ENCODE data around the gene IFT22.

IFT22 gene

DNA sequence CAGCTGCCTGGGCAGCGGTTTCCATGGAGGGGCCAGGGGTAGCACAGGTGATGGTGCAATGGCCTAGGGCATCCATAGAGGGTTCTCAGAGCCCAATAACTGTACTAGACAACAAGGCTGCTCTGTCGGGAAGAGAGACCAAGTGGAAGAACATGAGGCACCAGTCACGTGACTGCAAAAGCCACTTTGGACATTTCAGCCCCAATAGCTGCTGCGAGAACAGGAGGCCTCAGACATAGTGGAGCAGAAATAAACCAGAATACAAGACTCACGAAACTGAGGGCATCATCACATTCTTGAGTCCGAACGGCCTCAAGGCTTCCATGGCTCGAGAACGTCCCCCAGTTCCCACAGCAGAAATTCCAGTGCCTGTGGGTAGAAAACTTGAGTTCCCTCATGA lies 44.5 kb downstream of the IFT22 start:
- DNase-seq = no peak

DNA sequence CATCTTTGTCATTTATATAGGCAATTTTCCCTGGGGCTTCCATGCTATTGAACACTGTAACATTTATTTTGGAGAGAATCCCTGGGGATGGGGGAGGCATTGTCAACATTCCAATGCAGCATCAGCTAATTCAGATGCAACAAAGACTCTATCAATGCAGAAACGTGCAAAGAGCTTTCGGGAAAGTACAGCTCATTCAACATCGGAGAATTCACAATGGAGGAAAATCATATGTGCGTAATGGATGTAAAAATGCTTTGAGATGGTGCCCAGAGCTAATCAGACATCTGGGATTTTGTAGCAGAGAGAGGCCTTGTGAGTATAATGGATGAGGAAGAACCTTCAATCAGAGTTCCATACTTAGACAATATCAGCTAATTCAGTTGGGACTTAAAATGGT lies 48.4 kb downstream of the IFT22 start:
- DNase-seq = no peak

DNA sequence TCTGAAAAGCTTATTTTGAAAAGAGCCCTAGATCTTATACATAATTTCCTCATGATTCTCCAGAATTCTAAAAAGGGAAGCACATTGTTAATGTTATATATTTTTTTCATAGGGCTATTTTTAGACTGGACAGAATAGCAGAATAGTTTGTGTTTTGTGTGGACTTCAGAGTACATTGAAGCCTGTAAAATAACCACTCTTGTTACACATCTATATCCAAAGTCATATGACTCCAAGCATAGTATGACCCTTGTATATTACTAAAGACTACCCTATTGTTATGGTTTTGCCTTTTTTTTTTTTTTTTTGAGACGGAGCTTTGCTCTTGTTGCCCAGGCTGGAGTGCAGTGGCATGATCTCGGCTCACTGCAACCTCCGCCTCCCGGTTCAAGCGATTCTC lies 50.6 kb downstream of the IFT22 start:
- no peak for DNase-seq

DNA sequence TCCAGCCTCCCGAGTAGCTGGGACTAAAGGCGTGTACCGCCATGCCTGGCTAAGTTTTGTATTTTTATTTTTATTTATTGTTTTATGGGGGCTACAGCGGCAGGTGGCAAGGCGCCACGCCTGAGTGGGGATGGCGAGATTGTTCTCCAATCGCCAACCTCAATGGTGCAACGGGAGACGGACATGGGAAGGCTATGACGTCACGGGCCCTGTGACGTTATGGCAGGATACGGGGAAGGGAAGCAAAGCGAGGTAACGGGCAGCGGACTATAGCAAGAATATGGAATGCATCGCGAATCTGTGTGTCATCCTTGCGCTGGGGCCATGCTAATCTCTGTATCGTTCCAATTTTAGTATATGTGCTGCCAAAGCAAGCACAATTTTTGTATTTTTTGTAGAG lies 51.9 kb downstream of the IFT22 start:
- no peak for DNase-seq

DNA sequence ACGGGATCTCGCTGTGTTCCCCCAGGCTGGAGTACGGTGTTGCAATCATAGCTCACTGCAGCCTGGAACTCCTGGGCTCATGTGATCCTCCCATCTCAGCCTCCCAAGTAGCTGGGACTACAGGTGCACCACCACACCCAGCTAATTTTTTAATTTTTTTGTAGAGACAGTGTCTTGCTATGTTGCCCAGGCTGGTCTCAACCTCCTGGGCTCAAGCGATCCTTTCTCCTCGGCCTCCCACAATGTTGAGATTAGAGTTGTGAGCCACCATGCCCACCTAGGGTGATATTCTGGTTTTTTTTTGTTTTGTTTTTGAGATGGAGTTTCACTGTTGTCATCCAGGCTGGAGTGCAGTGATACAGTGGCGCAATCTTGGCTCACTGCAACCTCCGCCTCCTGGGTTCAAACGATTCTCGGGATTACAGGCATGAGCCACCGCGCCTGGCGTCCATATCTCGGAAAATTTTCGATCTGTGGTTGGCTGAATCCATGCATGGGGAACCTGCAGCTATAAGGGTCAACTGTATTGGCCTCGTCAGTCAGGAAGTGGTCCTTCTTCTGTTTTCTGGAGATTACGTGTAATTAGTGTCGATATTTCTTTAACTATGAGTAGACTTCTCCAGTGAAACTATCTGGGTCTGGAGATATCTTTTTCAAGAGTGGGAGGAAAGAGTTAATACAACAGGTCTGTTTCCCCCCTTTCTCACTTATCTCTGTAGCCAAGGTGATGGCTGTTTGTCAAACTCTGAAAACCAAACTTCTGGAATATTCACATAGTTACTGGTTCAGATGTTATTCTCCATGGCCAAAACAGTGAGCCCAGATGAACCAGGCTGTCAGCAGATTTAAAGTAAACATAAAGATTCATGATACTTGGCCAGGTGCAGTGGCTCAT lies 55.7 kb downstream of the IFT22 start:
- no peak for DNase-seq

DNA sequence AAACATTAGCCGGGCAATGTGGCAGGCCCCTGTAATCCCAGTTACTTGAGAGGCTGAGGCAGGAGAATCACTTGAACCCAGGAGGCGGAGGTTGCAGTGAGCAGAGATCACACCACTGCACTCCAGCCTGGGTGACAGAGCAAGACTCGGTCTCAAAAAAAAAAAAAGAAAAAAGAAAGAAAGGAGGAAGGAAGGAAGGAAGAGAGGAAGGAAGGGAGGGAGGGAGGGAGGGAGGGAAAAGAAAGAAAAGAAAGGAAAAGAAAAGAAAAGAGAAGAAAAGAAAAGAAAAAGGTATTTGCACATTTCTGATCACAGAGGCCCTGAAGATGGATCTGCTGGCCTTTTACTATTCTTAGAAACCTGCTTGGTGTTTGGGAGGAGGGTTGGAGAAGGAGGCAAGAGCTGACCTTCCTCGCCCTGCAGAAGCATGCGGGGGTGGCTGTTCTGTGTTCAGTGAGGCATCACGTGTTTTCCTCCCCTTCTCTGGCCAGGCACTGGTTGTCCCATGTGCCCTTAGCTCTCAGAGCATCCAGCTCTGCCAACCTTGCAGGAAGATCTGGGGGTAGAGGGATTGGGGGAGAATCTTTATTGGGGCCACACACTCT lies 57.4 kb downstream of the IFT22 start:
- peak; percentile 49 for DNase-seq
